Nephron (organoid): ENCODE measurements around the gene OLFM3.
A peak's percentile ranks its signal among the peaks of the same experiment; 100 is the strongest.

Experiments used
- H3K27ac Mint-ChIP-seq, 3 experiments: 2 replicates each; pipeline ENCODE4 v1.8.0; 2020; ENCODE audit warnings: mixed read lengths in 3 of 3, mild to moderate bottlenecking in 2 of 3, moderate library complexity in 1 of 3
- H3K27me3 Mint-ChIP-seq: 2 replicates; pipeline ENCODE4 v1.8.0; 2021; ENCODE audit warnings: low read depth, mild to moderate bottlenecking, moderate library complexity, mixed read lengths
- H3K36me3 Mint-ChIP-seq: 2 replicates; pipeline ENCODE4 v1.8.0; 2020; ENCODE audit warnings: low read depth, mixed read lengths
- H3K4me1 Mint-ChIP-seq: 2 replicates; pipeline ENCODE4 v1.8.0; 2020; ENCODE audit warnings: mixed read lengths
- H3K4me3 Mint-ChIP-seq, 3 experiments: 2 replicates each; pipeline ENCODE4 v1.8.0; 2020; ENCODE audit warnings: mild to moderate bottlenecking in 3 of 3, mixed read lengths in 3 of 3, moderate library complexity in 2 of 3
- H3K9me3 Mint-ChIP-seq: 2 replicates; pipeline ENCODE4 v1.8.0; 2020; ENCODE audit warnings: mixed read lengths
- TF ChIP-seq, protein P1 (sequence below), 3 experiments: fragments of 200-600 bp; sonication (generic); IDR thresholded peaks; one replicate each; pipeline ENCODE4 v1.5.0; 2021; ENCODE audit warnings: antibody characterized with exemption in 3 of 3; ENCODE audit not compliant: unreplicated experiment in 3 of 3

Gene OLFM3

DNA sequence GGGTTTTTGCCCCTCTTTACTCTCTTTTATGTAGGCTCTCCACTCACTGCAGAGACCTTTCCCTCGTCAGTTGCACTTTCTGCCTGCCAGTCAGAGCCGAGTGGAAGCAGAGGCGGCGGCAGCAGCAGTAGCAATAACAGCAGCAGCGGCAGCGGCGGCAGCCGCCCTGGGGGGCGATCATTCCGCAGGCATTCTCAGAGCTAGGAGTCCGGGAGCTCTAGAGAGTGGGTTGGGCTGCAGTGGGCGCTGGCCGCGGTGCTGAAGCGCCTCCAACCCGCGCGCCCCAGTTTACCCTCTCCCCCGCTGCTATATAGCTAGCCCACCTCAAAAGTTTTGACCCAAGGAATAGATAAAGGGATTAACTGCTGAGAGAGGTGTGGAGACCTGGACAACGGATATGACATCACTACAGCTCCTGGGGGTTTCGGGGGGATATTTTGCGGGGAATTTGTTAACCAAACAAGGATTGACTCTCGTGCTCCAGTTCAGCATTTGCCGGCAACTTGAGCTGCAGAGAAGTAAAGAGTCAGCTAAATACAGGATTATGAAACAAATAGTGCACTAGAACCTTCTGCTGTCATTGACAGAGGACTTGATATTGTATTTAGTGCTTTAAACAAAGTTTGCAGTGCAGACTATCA is at the start of gene OLFM3:
Gene OLFM3 (minus strand): TSS at position 102 of the 641 bp plus-strand sequence.
- H3K27me3 Mint-ChIP-seq = peaks cover 23% of the 10 kb centered on the region
- no peaks in the 10 kb centered on the region for H3K9me3 Mint-ChIP-seq
- TF ChIP-seq, protein P1, sequence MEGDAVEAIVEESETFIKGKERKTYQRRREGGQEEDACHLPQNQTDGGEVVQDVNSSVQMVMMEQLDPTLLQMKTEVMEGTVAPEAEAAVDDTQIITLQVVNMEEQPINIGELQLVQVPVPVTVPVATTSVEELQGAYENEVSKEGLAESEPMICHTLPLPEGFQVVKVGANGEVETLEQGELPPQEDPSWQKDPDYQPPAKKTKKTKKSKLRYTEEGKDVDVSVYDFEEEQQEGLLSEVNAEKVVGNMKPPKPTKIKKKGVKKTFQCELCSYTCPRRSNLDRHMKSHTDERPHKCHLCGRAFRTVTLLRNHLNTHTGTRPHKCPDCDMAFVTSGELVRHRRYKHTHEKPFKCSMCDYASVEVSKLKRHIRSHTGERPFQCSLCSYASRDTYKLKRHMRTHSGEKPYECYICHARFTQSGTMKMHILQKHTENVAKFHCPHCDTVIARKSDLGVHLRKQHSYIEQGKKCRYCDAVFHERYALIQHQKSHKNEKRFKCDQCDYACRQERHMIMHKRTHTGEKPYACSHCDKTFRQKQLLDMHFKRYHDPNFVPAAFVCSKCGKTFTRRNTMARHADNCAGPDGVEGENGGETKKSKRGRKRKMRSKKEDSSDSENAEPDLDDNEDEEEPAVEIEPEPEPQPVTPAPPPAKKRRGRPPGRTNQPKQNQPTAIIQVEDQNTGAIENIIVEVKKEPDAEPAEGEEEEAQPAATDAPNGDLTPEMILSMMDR (IDR thresholded peaks at IDR 0.05; ENCODE audit: unreplicated experiment in 3 of 3) = no peak

DNA sequence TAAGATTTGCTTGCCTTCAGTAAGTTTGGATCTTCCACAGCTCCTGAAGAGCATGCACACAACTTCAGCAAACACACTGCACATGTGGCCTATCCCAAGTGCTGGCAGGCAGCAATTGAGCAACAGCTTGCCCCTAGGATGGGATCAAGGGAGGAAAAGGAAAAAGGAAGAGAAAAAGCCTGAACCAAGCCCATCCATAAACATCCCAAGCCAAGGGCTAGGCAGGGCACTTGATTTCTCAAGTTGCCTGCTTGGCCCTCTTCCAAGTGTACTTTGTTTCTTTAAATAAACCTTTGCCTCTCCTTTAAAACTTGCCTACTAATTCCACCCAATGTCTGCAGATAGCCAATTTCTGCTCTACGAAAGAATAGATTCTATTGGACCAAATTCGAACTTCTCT is 49.0 kb upstream of the OLFM3 start:
- Mint-ChIP-seq H3K36me3 (no peaks in the 10 kb centered on the region), H3K4me3 (no peak overlapping the region), H3K27me3 (no peaks in the 10 kb centered on the region), H3K27ac (no peak overlapping the region), H3K4me1 (no peaks in the 10 kb centered on the region), H3K9me3 (no peaks in the 10 kb centered on the region)
- TF ChIP-seq, protein P1 (IDR thresholded peaks at IDR 0.05; ENCODE audit: unreplicated experiment in 3 of 3) = no peak

More for the DNA sequence above, at the start of gene OLFM3:
- H3K4me1 Mint-ChIP-seq = peaks cover 5% of the 10 kb centered on the region
- peak within 1 kb of the TSS; percentile 82 to 89 (median 83) for H3K4me3 Mint-ChIP-seq
- no peaks in the 10 kb centered on the region for H3K36me3 Mint-ChIP-seq
- no peak within 1 kb of the TSS for H3K27ac Mint-ChIP-seq

DNA sequence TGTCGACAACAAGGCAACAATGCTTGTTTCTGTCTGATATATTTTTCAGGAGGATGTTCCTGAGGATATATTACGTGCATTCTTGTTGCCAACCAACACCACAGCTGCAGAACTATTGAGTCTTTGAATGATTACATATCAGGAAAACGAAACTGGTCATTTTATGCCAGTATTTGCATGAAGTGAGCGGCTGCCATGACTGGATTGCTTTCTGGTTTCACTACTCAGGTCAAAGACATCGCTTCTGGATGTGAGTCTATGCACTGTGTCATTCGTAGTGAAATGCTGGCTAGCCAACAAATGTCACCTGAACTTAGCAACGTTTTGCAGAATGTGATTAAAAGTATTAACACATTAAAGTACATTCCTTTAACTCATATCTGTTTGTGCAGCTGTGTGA is 35.8 kb upstream of the OLFM3 start:
- Mint-ChIP-seq H3K36me3 (no peaks in the 10 kb centered on the region), H3K9me3 (no peaks in the 10 kb centered on the region), H3K4me1 (no peaks in the 10 kb centered on the region), H3K4me3 (no peak overlapping the region), H3K27ac (no peak overlapping the region), H3K27me3 (no peaks in the 10 kb centered on the region)
- TF ChIP-seq, protein P1 (IDR thresholded peaks at IDR 0.05; ENCODE audit: unreplicated experiment in 3 of 3) = no peak

DNA sequence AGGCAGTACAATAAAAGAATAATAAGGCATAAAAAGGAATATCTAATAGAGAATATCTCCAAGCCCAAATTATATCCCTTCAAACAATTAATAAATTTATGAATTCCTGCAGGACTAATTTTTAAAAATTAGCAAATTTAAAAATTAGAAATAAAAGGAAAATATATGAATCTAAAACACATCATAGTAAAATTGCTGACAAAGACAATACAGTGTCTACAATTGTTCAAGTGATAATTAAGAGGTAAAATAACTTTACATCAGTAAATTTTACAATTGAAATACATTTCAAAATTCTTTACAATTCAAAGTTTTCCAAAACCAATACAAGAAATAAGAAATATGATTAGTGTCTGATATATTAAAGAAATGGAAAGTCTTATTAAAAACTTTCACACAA is 22.8 kb upstream of the OLFM3 start:
- TF ChIP-seq, protein P1 (IDR thresholded peaks at IDR 0.05; ENCODE audit: unreplicated experiment in 3 of 3) = no peak
- Mint-ChIP-seq H3K27ac (no peak overlapping the region), H3K36me3 (no peaks in the 10 kb centered on the region), H3K27me3 (no peaks in the 10 kb centered on the region), H3K4me3 (no peak overlapping the region), H3K9me3 (peaks cover 7% of the 10 kb centered on the region), H3K4me1 (no peaks in the 10 kb centered on the region)

DNA sequence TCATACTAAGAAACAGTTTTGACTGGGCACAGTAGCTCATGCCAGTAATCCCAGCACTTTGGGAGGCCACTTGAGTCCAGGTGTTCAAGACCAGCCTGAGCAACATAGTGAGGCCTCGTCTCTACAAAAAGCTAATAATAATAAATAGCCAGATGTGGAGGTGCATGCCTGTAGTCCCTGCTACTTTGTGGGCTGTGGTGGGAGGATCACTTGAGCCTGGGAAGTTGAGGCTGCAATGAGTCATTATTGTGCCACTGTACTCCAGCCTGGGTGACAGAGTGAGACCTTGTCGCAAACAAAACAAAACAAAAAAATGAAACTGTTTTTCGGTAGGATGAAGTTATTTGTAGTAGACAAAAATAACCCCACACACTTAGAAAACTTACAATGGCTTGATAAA is 19.0 kb upstream of the OLFM3 start:
- TF ChIP-seq, protein P1 (IDR thresholded peaks at IDR 0.05; ENCODE audit: unreplicated experiment in 3 of 3) = no peak
- H3K27ac Mint-ChIP-seq = no peak overlapping the region
- H3K4me1 Mint-ChIP-seq = no peaks in the 10 kb centered on the region
- H3K27me3 Mint-ChIP-seq = no peaks in the 10 kb centered on the region
- H3K36me3 Mint-ChIP-seq = no peaks in the 10 kb centered on the region
- H3K9me3 Mint-ChIP-seq = peaks cover 2% of the 10 kb centered on the region
- no peak overlapping the region for H3K4me3 Mint-ChIP-seq

DNA sequence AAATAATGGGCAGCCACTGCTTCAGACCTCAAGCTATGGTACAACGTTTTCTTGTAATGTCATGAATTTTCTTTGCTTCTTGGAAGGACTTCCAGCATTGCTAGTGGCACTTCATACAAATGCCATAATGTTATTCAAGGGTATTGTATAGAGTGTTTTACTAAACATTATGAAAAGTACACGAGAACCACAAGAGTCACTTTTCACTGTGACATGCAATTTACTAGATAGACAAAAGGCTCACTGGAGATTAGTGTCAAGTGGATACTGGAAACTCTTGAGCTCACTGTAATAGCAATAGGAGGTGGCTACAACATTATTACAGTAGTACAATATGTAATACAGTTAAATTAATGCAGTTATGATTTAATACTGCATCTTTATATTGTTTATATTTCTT is 5.3 kb upstream of the OLFM3 start:
- peaks cover 2% of the 10 kb centered on the region for H3K27me3 Mint-ChIP-seq
- TF ChIP-seq, protein P1 (IDR thresholded peaks at IDR 0.05; ENCODE audit: unreplicated experiment in 3 of 3) = no peak
- no peak overlapping the region for H3K27ac Mint-ChIP-seq
- no peaks in the 10 kb centered on the region for H3K4me1 Mint-ChIP-seq
- H3K4me3 Mint-ChIP-seq = no peak overlapping the region
- H3K9me3 Mint-ChIP-seq = no peaks in the 10 kb centered on the region
- no peaks in the 10 kb centered on the region for H3K36me3 Mint-ChIP-seq
